MM.1S (cell line): ENCODE measurements around the gene BCAR3.

Experiments
- DNase-seq: peaks from one replicate; pipeline ENCODE4 v3.0.0-alpha.2; 2015
- H2AFZ ChIP-seq: fragments of 300-600 bp; sonication (generic); 2 replicates; pipeline ENCODE4 v1.6.0; 2016; ENCODE audit warnings: antibody characterized with exemption, low read length
- H3F3A ChIP-seq: fragments of 300-600 bp; sonication (generic); 2 replicates; pipeline ENCODE4 v1.6.1; 2016; ENCODE audit warnings: mild to moderate bottlenecking, antibody characterized with exemption, low read length, moderate library complexity, mixed read lengths; ENCODE audit not compliant: insufficient read depth
- H3K27ac ChIP-seq: fragments of 300-600 bp; sonication (generic); 2 replicates; pipeline ENCODE4 v1.5.1; 2016; ENCODE audit warnings: mild to moderate bottlenecking, low read length
- H3K27me3 ChIP-seq: fragments of 300-600 bp; sonication (generic); replicated peaks from 2 replicates; pipeline ENCODE4 v1.6.0; 2016; ENCODE audit warnings: low read length; ENCODE audit not compliant: insufficient read depth
- H3K36me3 ChIP-seq: fragments of 300-600 bp; sonication (generic); replicated peaks from 2 replicates; pipeline ENCODE4 v1.6.1; 2016; ENCODE audit warnings: mild to moderate bottlenecking, low read length, mixed read lengths; ENCODE audit not compliant: insufficient read depth
- H3K4me1 ChIP-seq: fragments of 300-600 bp; sonication (generic); 2 replicates; pipeline ENCODE4 v1.6.1; 2016; ENCODE audit warnings: low read length, mixed read lengths
- H3K4me2 ChIP-seq: fragments of 300-600 bp; sonication (generic); 2 replicates; pipeline ENCODE4 v1.6.0; 2016; ENCODE audit warnings: low read depth, low read length
- H3K4me3 ChIP-seq: fragments of 300-600 bp; sonication (generic); 2 replicates; pipeline ENCODE4 v1.5.1; 2016; ENCODE audit warnings: low read length, mixed read lengths
- H3K79me2 ChIP-seq: fragments of 300-600 bp; sonication (generic); 2 replicates; pipeline ENCODE4 v1.6.1; 2016; ENCODE audit warnings: mixed run types, low read length, mixed read lengths
- H3K9ac ChIP-seq: fragments of 300-600 bp; sonication (generic); 2 replicates; pipeline ENCODE4 v1.6.1; 2016; ENCODE audit warnings: low read length, mixed read lengths
- H3K9me2 ChIP-seq: fragments of 300-600 bp; sonication (generic); replicated peaks from 2 replicates; pipeline ENCODE4 v1.6.1; 2016; ENCODE audit warnings: mild to moderate bottlenecking, low read length, mixed read lengths; ENCODE audit not compliant: insufficient read depth
- H3K9me3 ChIP-seq: fragments of 300-600 bp; sonication (generic); replicated peaks from 2 replicates; pipeline ENCODE4 v1.6.1; 2016; ENCODE audit warnings: mild to moderate bottlenecking, low read length, mixed read lengths; ENCODE audit not compliant: insufficient read depth
- H4K20me1 ChIP-seq: fragments of 300-600 bp; sonication (generic); 2 replicates; pipeline ENCODE4 v1.6.1; 2016; ENCODE audit warnings: mild to moderate bottlenecking, low read length, moderate library complexity, mixed read lengths; ENCODE audit not compliant: insufficient read depth
- EZH2 ChIP-seq: fragments of 300-600 bp; sonication (generic); optimal IDR thresholded peaks from 2 replicates; pipeline ENCODE3; 2017; ENCODE audit warnings: low read depth, mild to moderate bottlenecking, antibody characterized with exemption, low read length, mixed read lengths
- EZH2phosphoT487 ChIP-seq: fragments of 300-600 bp; sonication (generic); IDR thresholded peaks from 2 replicates; pipeline ENCODE4 v1.6.1; 2018; ENCODE audit warnings: antibody characterized with exemption, low read length
- TF ChIP-seq, protein P1 (sequence below): fragments of 300-600 bp; sonication (generic); IDR thresholded peaks from 2 replicates; pipeline ENCODE4 v1.5.1; 2016; ENCODE audit warnings: antibody characterized with exemption, low read length, mixed read lengths

BCAR3 gene

DNA sequence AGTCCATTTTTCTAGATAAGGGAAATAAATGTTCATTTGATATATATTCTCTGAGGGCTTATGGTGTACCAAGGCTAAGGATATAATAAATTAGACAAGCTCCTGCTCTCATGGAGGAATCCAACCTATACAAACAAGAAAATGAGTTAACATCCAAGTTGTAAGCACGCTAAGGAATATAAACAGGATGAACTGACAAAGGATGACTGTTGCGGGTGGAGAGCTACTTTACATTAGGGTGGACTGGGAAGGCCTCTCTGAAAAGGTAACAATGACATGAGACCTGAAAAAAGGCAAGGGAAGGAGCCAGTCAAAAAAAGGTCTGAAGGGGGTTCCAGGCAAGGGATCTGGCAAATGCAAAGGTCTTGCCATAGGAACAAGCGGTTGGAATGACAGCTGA lies 3.1 kb downstream of the BCAR3 start:
- Histone ChIP-seq H3K79me2 (no peaks in the 10 kb centered on the region), H3K27me3 (no peaks in the 10 kb centered on the region; the same call in 1 of the 2 replicates), H3K4me2 (no peak overlapping the region), H3K36me3 (no peaks in the 10 kb centered on the region), H4K20me1 (no peaks in the 10 kb centered on the region), H3K9me3 (no peaks in the 10 kb centered on the region), H3K4me3 (no peak overlapping the region), H2AFZ (no peak overlapping the region), H3F3A (no peaks in the 10 kb centered on the region), H3K9me2 (no peaks in the 10 kb centered on the region), H3K27ac (no peak overlapping the region), H3K4me1 (no peaks in the 10 kb centered on the region), H3K9ac (no peak overlapping the region)
- TF ChIP-seq EZH2 (no peak), EZH2phosphoT487 (no peak)
- TF ChIP-seq, protein P1, sequence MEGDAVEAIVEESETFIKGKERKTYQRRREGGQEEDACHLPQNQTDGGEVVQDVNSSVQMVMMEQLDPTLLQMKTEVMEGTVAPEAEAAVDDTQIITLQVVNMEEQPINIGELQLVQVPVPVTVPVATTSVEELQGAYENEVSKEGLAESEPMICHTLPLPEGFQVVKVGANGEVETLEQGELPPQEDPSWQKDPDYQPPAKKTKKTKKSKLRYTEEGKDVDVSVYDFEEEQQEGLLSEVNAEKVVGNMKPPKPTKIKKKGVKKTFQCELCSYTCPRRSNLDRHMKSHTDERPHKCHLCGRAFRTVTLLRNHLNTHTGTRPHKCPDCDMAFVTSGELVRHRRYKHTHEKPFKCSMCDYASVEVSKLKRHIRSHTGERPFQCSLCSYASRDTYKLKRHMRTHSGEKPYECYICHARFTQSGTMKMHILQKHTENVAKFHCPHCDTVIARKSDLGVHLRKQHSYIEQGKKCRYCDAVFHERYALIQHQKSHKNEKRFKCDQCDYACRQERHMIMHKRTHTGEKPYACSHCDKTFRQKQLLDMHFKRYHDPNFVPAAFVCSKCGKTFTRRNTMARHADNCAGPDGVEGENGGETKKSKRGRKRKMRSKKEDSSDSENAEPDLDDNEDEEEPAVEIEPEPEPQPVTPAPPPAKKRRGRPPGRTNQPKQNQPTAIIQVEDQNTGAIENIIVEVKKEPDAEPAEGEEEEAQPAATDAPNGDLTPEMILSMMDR, result no peak
- no peak for DNase-seq

DNA sequence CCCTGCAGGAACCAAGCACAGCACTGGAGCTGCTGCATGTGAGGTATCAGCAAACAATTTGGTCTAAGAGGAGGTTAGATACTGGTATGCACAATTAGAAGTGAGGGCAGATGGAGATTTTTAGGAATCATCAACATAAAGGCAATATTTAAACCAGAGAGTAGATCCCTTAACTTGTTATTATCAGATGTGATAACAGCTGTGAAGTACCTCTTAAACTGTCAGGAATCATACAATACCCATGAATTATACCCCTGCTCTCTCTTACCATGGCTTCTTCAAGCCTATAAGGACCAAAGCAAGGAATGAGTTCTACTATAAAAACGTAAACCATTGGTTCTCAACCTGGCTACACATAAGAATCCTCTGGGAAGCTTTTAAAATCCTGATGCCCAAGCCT lies 3.9 kb downstream of the BCAR3 start:
- Histone ChIP-seq H3K9ac (no peak overlapping the region), H3K27me3 (no peaks in the 10 kb centered on the region; the same call in 1 of the 2 replicates), H3K4me1 (no peaks in the 10 kb centered on the region), H3K4me3 (no peak overlapping the region), H3K9me3 (no peaks in the 10 kb centered on the region), H2AFZ (no peak overlapping the region), H3K36me3 (no peaks in the 10 kb centered on the region), H4K20me1 (no peaks in the 10 kb centered on the region), H3K79me2 (no peaks in the 10 kb centered on the region), H3K4me2 (no peak overlapping the region), H3K9me2 (no peaks in the 10 kb centered on the region), H3F3A (no peaks in the 10 kb centered on the region), H3K27ac (no peak overlapping the region)
- no peak for DNase-seq
- TF ChIP-seq EZH2, result no peak
- TF ChIP-seq, protein P1, result no peak
- no peak for TF ChIP-seq EZH2phosphoT487

DNA sequence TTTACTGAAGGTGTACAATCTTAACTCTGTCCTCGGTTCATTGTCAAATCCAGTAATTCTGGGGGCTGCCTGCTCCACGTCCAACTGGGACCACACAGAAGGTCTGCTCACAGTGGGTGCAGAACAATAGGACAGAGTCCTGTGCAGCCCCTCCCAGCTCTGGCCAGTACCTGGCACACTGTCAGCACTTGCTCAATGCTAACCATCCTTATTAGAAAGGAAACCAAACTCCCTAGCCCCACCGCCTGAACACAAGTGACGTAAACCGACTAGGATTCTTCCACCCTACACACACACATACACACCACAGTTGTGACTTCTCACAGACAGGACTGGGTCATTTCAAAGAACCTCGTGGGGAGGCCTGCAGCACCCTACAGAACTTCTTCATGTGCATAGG lies 5.2 kb downstream of the BCAR3 start:
- Histone ChIP-seq H3K4me2 (no peak overlapping the region), H3F3A (no peaks in the 10 kb centered on the region), H3K4me3 (no peak overlapping the region), H3K36me3 (no peaks in the 10 kb centered on the region), H4K20me1 (no peaks in the 10 kb centered on the region), H2AFZ (no peak overlapping the region), H3K27me3 (no peaks in the 10 kb centered on the region; the same call in 1 of the 2 replicates), H3K9ac (no peak overlapping the region), H3K79me2 (no peaks in the 10 kb centered on the region), H3K4me1 (no peaks in the 10 kb centered on the region), H3K27ac (no peak overlapping the region), H3K9me3 (no peaks in the 10 kb centered on the region), H3K9me2 (no peaks in the 10 kb centered on the region)
- no peak for TF ChIP-seq EZH2
- TF ChIP-seq EZH2phosphoT487, result no peak
- TF ChIP-seq, protein P1, result no peak
- no peak for DNase-seq
